WTC11 (cell line): ENCODE measurements around the gene GLUL. TPM values are rescaled to one million over a fixed set of nuclear protein-coding genes. Genes with fewer than 3 reads are reported as not detected.
A peak's percentile ranks its signal among the peaks of the same experiment; 100 is the strongest.

ENCODE experiments used
- ATAC-seq: fragments of 200-7000 bp; cut with Tn5 transposase; 2 replicates; pipeline ENCODE4 v1.10.0; 2021; ENCODE audit warnings: mild to moderate bottlenecking, moderate library complexity
- CTCF ChIA-PET: fragments of 300-600 bp; sonication (Branson Sonifier 250); formaldehyde crosslinking; loops from one replicate; lab custom pipeline; 2021; ENCODE audit warnings: antibody characterized with exemption; lab: Charles Lee
- POLR2A ChIA-PET: fragments of 350-600 bp; sonication (Branson Sonifier 250); formaldehyde crosslinking; loops from one replicate; lab custom pipeline; 2021; ENCODE audit warnings: antibody characterized with exemption; lab: Charles Lee
- DNase-seq: peaks from one replicate; pipeline ENCODE4 v3.0.0; 2021; ENCODE audit warnings: low spot score
- H3K27ac Mint-ChIP-seq: 2 replicates; pipeline ENCODE4 v1.8.0; 2021; ENCODE audit warnings: mixed read lengths
- H3K27me3 Mint-ChIP-seq: 2 replicates; pipeline ENCODE4 v1.8.0; 2021; ENCODE audit warnings: low read depth, mild to moderate bottlenecking, moderate library complexity, mixed read lengths
- H3K36me3 Mint-ChIP-seq: 2 replicates; pipeline ENCODE4 v1.8.0; 2021; ENCODE audit warnings: mixed read lengths
- H3K4me1 Mint-ChIP-seq: 2 replicates; pipeline ENCODE4 v1.8.0; 2022; ENCODE audit warnings: mixed read lengths
- H3K4me3 Mint-ChIP-seq: 2 replicates; pipeline ENCODE4 v1.8.0; 2021; ENCODE audit warnings: mild to moderate bottlenecking, moderate library complexity, mixed read lengths
- H3K9me3 Mint-ChIP-seq: 2 replicates; pipeline ENCODE4 v1.8.0; 2021; ENCODE audit warnings: mixed read lengths
- CREB1 ChIP-seq: sonication (generic); formaldehyde crosslinking; IDR thresholded peaks from 2 replicates; pipeline ENCODE4 v1.8.0; 2023; ENCODE audit warnings: mild to moderate bottlenecking, missing genetic modification reagents
- ELF4 ChIP-seq: sonication (generic); formaldehyde crosslinking; IDR thresholded peaks from 2 replicates; pipeline ENCODE4 v1.8.1; 2022; ENCODE audit warnings: low read depth, mild to moderate bottlenecking, moderate library complexity, missing genetic modification reagents
- JUN ChIP-seq: sonication (generic); formaldehyde crosslinking; IDR thresholded peaks from 2 replicates; pipeline ENCODE4 v1.8.0; 2023; ENCODE audit warnings: mild to moderate bottlenecking, missing genetic modification reagents
- MLX ChIP-seq: sonication (generic); formaldehyde crosslinking; IDR thresholded peaks from 2 replicates; pipeline ENCODE4 v1.8.1; 2023; ENCODE audit warnings: mild to moderate bottlenecking, missing genetic modification reagents, moderate library complexity
- MXD4 ChIP-seq: fragments of 250-450 bp; sonication (Bioruptor Pico); IDR thresholded peaks from 2 replicates; pipeline ENCODE4 v1.8.0; 2021; ENCODE audit warnings: mild to moderate bottlenecking, moderate library complexity, borderline replicate concordance
- NFE2L1 ChIP-seq: sonication (generic); formaldehyde crosslinking; IDR thresholded peaks from 2 replicates; pipeline ENCODE4 v1.8.1; 2023; ENCODE audit warnings: missing genetic modification reagents
- NR2C2 ChIP-seq: sonication (generic); formaldehyde crosslinking; IDR thresholded peaks from 2 replicates; pipeline ENCODE4 v1.8.0; 2022; ENCODE audit warnings: mild to moderate bottlenecking, missing genetic modification reagents
- NR3C1 ChIP-seq: sonication (generic); formaldehyde crosslinking; conservative IDR thresholded peaks from 2 replicates; pipeline ENCODE4 v1.8.1; 2023; ENCODE audit warnings: low read depth, mild to moderate bottlenecking, missing genetic modification reagents
- RORB ChIP-seq: fragments of 250-450 bp; sonication (Bioruptor Pico); IDR thresholded peaks from 2 replicates; pipeline ENCODE4 v1.9.0; 2021; ENCODE audit warnings: mild to moderate bottlenecking
- SP1 ChIP-seq: sonication (generic); formaldehyde crosslinking; conservative IDR thresholded peaks from 2 replicates; pipeline ENCODE4 v1.8.1; 2022; ENCODE audit warnings: missing genetic modification reagents
- TEAD1 ChIP-seq: sonication (generic); formaldehyde crosslinking; IDR thresholded peaks from 2 replicates; pipeline ENCODE4 v1.8.0; 2022; ENCODE audit warnings: mild to moderate bottlenecking, missing genetic modification reagents
- ZNF121 ChIP-seq: sonication (generic); formaldehyde crosslinking; IDR thresholded peaks from 2 replicates; pipeline ENCODE4 v1.8.0; 2023; ENCODE audit warnings: missing genetic modification reagents
- ZNF263 ChIP-seq: sonication (generic); formaldehyde crosslinking; IDR thresholded peaks from 2 replicates; pipeline ENCODE4 v1.8.1; 2022; ENCODE audit warnings: low read depth, mild to moderate bottlenecking, moderate library complexity, missing genetic modification reagents
- ZNF396 ChIP-seq: fragments of 250-450 bp; sonication (Bioruptor Pico); IDR thresholded peaks from 2 replicates; pipeline ENCODE4 v1.8.0; 2021; ENCODE audit warnings: mild to moderate bottlenecking, moderate library complexity, borderline replicate concordance
- total RNA-seq: library from RNA; stranded (reverse); gene quantifications from 3 replicates; pipeline ENCODE4 v1.2.3, GENCODE V29; 2021
- TF ChIP-seq, protein P1 (sequence below): sonication (generic); formaldehyde crosslinking; IDR thresholded peaks from 2 replicates; pipeline ENCODE4 v1.8.1; 2022; ENCODE audit warnings: mild to moderate bottlenecking, missing genetic modification reagents, moderate library complexity, borderline replicate concordance
- TF ChIP-seq, protein P2 (sequence below): sonication (generic); formaldehyde crosslinking; IDR thresholded peaks from 2 replicates; pipeline ENCODE4 v1.8.0; 2023; ENCODE audit warnings: missing genetic modification reagents, mild to moderate bottlenecking, borderline replicate concordance
- TF ChIP-seq, protein P3 (sequence below): sonication (generic); formaldehyde crosslinking; IDR thresholded peaks from 2 replicates; pipeline ENCODE4 v1.8.1; 2023; ENCODE audit warnings: mild to moderate bottlenecking, moderate library complexity, missing genetic modification reagents

The GLUL gene
- total RNA-seq, 1 experiment from 2014 or later, result 240 TPM

GRCh38 chr1:182387566-182387965 lies 4.0 kb downstream of the GLUL start:
- DNase-seq (no peak), ATAC-seq (no peak)
- no peak overlapping the region for H3K4me3 Mint-ChIP-seq
- no peaks in the 10 kb centered on the region for H3K27me3 Mint-ChIP-seq
- ChIA-PET POLR2A (interaction anchor here (1.0 kb wide), 1 partner anchor 244 kb away, joined by 3 read pairs; no protein-coding TSS in a partner anchor), CTCF (interaction anchor here (1.0 kb wide), 1 partner anchor 302 kb away, joined by 4 read pairs; no protein-coding TSS in a partner anchor)
- peaks cover 20% of the 10 kb centered on the region for H3K4me1 Mint-ChIP-seq
- peaks cover 82% of the 10 kb centered on the region for H3K36me3 Mint-ChIP-seq
- H3K27ac Mint-ChIP-seq, result no peak overlapping the region; the same call in 1 of the 2 replicates
- H3K9me3 Mint-ChIP-seq, result no peaks in the 10 kb centered on the region
- TF ChIP-seq RORB (CRISPR knock-in tag), result no peak
- TF ChIP-seq MLX, result no peak
- no peak for TF ChIP-seq ZNF121
- no peak for TF ChIP-seq MXD4 (CRISPR knock-in tag)
- TF ChIP-seq, protein P1, sequence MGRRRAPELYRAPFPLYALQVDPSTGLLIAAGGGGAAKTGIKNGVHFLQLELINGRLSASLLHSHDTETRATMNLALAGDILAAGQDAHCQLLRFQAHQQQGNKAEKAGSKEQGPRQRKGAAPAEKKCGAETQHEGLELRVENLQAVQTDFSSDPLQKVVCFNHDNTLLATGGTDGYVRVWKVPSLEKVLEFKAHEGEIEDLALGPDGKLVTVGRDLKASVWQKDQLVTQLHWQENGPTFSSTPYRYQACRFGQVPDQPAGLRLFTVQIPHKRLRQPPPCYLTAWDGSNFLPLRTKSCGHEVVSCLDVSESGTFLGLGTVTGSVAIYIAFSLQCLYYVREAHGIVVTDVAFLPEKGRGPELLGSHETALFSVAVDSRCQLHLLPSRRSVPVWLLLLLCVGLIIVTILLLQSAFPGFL (CRISPR knock-in tag), result no peak
- TF ChIP-seq, all 79 proteins: peak for 0

- Mint-ChIP-seq H3K9me3 (no peaks in the 10 kb centered on the region), H3K27me3 (no peaks in the 10 kb centered on the region), H3K27ac (0 out of 2 replicates have a peak overlapping the region, but pooled peaks have one; percentile 41), H3K4me3 (no peak overlapping the region), H3K36me3 (peaks cover 88% of the 10 kb centered on the region), H3K4me1 (peaks cover 18% of the 10 kb centered on the region)
- CTCF ChIA-PET, result no interaction called here
- DNase-seq (no peak), ATAC-seq (no peak)
- POLR2A ChIA-PET, result no interaction called here
- TF ChIP-seq NR2C2 (CRISPR knock-in tag), result no peak
Observed at GRCh38 chr1:182386980-182387379, 4.6 kb downstream of the GLUL start.

GRCh38 chr1:182385885-182386853 lies 5.4 kb downstream of the GLUL start:
- Mint-ChIP-seq H3K4me1 (peaks cover 18% of the 10 kb centered on the region), H3K4me3 (no peak overlapping the region), H3K9me3 (no peaks in the 10 kb centered on the region), H3K27me3 (no peaks in the 10 kb centered on the region), H3K27ac (no peak overlapping the region), H3K36me3 (peaks cover 95% of the 10 kb centered on the region)
- TF ChIP-seq, protein P1 (CRISPR knock-in tag), result no peak
- TF ChIP-seq, protein P2, sequence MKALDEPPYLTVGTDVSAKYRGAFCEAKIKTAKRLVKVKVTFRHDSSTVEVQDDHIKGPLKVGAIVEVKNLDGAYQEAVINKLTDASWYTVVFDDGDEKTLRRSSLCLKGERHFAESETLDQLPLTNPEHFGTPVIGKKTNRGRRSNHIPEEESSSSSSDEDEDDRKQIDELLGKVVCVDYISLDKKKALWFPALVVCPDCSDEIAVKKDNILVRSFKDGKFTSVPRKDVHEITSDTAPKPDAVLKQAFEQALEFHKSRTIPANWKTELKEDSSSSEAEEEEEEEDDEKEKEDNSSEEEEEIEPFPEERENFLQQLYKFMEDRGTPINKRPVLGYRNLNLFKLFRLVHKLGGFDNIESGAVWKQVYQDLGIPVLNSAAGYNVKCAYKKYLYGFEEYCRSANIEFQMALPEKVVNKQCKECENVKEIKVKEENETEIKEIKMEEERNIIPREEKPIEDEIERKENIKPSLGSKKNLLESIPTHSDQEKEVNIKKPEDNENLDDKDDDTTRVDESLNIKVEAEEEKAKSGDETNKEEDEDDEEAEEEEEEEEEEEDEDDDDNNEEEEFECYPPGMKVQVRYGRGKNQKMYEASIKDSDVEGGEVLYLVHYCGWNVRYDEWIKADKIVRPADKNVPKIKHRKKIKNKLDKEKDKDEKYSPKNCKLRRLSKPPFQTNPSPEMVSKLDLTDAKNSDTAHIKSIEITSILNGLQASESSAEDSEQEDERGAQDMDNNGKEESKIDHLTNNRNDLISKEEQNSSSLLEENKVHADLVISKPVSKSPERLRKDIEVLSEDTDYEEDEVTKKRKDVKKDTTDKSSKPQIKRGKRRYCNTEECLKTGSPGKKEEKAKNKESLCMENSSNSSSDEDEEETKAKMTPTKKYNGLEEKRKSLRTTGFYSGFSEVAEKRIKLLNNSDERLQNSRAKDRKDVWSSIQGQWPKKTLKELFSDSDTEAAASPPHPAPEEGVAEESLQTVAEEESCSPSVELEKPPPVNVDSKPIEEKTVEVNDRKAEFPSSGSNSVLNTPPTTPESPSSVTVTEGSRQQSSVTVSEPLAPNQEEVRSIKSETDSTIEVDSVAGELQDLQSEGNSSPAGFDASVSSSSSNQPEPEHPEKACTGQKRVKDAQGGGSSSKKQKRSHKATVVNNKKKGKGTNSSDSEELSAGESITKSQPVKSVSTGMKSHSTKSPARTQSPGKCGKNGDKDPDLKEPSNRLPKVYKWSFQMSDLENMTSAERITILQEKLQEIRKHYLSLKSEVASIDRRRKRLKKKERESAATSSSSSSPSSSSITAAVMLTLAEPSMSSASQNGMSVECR (CRISPR knock-in tag), result no peak
- TF ChIP-seq ELF4 (CRISPR knock-in tag) (no peak), ZNF396 (CRISPR knock-in tag) (no peak), NFE2L1 (CRISPR knock-in tag) (no peak), SP1 (CRISPR knock-in tag) (no peak), CREB1 (no peak), JUN (no peak), TEAD1 (no peak), NR3C1 (CRISPR knock-in tag) (no peak), ZNF263 (CRISPR knock-in tag) (no peak)
- TF ChIP-seq, protein P3, sequence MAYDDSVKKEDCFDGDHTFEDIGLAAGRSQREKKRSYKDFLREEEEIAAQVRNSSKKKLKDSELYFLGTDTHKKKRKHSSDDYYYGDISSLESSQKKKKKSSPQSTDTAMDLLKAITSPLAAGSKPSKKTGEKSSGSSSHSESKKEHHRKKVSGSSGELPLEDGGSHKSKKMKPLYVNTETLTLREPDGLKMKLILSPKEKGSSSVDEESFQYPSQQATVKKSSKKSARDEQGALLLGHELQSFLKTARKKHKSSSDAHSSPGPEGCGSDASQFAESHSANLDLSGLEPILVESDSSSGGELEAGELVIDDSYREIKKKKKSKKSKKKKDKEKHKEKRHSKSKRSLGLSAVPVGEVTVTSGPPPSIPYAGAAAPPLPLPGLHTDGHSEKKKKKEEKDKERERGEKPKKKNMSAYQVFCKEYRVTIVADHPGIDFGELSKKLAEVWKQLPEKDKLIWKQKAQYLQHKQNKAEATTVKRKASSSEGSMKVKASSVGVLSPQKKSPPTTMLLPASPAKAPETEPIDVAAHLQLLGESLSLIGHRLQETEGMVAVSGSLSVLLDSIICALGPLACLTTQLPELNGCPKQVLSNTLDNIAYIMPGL (CRISPR knock-in tag), result no peak
- ChIA-PET POLR2A (no interaction called here), CTCF (no interaction called here)
- DNase-seq (no peak), ATAC-seq (no peak)
